GM19099 (cell line): ENCODE data around the gene RPRD2.

Experiments
- POLR2A ChIP-seq: IDR thresholded peaks from 3 replicates; pipeline ENCODE4 v1.6.1; 2011; ENCODE audit warnings: low read depth; ENCODE audit not compliant: insufficient read length; ENCODE audit errors: extremely low read depth

Gene RPRD2

DNA sequence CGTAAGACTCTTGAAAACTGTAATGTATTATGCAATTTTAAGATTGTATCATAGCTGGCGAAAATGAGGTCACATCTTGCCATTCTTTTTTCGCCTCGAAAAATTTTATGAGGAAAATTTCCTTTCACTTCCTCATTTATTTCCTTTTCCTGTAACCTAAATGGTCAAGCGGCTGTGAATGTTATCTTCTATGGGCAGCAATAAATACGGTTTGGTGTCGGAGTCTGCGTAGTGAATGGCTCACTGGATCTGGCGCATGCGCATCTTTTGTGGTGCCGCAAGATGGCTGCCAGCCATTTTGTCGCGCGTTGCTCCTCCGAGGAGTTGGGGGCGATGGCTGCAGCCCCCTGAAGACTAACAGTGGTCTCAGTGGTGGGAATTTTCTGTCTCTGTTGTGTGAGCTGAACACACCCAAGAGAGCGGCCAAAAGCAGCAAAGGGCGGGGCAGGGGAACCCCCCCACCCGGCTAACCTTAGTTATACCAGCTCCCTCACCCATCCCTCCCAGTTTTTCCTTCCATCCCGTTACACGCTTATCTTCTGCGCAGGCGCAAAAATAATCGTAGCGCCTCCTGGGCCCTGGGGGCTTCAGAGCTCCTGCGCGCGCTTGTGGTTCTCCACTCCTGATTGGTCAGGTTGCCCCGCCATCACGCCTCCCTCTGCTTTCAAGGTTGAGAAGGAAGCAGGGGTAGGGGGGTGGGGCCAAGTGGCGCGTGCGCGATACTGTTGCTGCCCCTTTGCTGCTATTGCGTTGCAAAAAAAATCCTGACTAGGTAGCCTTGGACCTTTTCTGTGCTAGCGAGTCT lies at the start of gene RPRD2:
Gene RPRD2 (plus strand): TSS at position 722 of the 805 bp plus-strand sequence. CDS start 568 bp downstream, outside the sequence.
- TF ChIP-seq POLR2A = peak; percentile 89

DNA sequence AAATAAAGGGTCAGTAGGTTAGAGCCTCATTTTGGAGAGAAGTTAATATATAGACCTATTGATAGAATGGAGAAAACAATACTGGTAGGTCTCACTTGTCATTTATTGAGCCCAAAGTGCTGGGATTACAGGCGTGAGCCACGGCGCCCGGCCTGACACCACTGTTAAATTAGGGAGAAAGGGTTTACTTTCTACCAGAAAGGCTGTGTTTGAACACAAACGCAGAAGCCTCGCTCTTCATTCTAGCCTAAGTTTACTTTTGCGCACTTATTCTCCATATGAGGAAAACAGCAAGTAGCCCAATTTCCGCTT lies 43.3 kb upstream of the RPRD2 start:
- TF ChIP-seq POLR2A = no peak

DNA sequence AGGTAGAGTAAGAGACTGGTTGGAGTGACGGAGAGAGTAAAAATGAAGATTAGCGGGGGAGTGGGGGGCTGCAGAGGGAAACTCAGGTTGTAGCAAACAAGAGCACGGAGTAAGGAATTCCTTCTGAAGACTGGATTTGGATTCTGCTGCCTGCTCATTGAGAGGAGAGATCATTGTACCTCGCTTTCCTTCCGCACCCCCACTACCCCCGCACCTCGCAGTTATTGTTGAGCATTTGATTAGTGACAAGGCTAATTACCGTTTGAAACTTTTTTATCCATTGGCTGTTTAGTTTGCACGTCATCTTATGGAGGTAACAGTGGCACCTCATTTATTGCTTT lies 42.2 kb upstream of the RPRD2 start:
- TF ChIP-seq POLR2A = no peak

- no peak for TF ChIP-seq POLR2A
Measured at GRCh38 chr1:150322310-150322709, 41.6 kb upstream of the RPRD2 start.

GRCh38 chr1:150332651-150333290 lies 31.2 kb upstream of the RPRD2 start:
- no peak for TF ChIP-seq POLR2A

- no peak for TF ChIP-seq POLR2A
Measured at GRCh38 chr1:150346316-150346715, 17.6 kb upstream of the RPRD2 start.

GRCh38 chr1:150352866-150353265 lies 11.1 kb upstream of the RPRD2 start:
- no peak for TF ChIP-seq POLR2A

DNA sequence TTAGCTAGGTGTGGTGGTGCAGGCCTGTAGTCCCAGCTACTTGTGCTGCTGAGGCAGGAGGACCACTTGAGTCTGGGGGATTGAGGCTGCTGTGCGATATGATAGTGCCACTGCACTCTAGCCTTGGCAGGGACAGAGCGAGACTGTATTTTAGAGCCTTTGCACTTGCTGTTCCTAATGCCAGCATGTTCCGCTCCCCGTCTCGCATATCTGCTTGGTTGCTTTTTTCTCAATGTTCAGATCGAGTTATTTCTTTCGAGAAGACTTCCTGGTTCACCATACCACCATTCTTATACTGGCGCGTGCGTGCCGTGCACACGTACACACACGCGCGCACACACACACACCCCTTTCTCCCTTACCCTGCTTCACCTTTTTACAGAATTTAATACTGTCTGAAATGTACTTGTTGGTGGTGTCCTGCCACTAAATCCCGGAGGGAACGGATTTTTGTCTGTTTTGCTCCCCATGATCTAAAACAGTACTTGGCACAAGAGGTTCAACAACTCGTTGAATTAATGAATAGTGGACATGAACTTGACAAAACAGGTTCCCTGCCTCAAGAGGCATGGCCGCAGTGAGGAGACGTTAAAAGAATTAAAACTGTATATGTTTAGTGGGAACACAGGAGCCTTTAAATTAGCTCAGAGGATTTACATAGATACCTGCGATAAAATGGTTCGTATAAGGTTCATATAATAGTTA lies 1.1 kb upstream of the RPRD2 start:
- TF ChIP-seq POLR2A = no peak

- TF ChIP-seq POLR2A = peak; percentile 70
Measured at GRCh38 chr1:150364231-150365003, 470 bp downstream of the RPRD2 start.

GRCh38 chr1:150365941-150366340 lies 2.0 kb downstream of the RPRD2 start:
- TF ChIP-seq POLR2A = no peak

DNA sequence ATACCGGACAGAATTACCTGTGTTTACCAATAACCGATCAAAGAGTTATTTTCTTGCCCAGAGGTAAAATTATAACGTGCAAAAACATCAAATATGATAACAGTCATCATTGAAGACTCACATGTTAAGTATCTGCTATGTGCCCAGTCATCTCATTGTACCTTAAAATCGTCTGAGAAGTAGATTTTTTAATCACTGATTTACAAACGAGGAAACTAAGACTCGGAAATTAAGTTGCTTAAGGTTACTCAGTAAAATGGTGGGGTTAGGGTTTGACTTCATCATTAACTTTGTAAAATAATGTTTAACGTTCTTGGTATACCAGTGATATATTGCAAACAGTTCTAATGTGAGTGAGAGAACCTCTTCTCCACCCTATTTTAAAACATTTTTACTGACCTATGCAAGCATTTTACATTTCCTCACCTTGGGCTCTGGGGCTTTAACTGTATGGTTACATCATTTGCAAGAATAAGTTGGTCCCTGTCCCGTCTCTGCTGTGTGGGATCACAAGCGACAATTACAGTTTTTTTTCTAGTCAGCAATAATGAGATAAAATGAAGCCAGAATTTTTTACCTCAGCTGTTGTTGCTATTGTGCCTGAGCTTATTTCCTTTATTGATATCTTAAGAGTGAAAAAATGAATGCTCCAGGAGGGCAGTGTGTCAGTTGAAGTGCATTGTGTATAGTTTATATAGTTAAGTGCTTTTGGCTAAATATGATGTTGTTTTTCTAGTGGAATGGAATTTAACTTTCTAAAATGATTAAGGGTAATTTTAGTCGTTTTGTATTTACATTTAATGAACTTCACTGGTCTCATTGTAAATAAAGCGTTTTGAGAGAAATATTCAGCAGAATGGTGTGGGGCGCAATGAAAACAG lies 2.7 kb downstream of the RPRD2 start:
- peak; percentile 24 for TF ChIP-seq POLR2A

GRCh38 chr1:150371110-150371509 lies 7.2 kb downstream of the RPRD2 start:
- no peak for TF ChIP-seq POLR2A

DNA sequence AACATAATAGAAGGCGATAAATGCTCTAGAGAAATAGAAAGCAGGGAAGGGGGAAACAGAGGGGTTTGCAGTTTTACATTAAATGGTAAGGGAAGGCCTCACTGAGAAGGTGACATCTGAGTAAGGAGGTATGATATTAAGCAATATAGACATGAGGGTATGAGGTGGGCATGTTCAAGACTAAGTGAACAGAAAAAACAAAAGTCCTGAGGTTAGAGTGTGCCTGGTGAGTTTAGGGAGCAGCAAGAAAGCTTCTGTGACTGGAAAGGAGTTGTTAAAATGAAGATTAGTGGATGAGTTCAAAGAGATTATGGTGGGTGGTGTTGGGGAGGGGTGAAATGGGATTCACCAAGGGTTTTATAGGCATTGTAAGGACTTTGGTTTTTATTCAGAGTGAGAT lies 8.6 kb downstream of the RPRD2 start:
- TF ChIP-seq POLR2A = no peak

DNA sequence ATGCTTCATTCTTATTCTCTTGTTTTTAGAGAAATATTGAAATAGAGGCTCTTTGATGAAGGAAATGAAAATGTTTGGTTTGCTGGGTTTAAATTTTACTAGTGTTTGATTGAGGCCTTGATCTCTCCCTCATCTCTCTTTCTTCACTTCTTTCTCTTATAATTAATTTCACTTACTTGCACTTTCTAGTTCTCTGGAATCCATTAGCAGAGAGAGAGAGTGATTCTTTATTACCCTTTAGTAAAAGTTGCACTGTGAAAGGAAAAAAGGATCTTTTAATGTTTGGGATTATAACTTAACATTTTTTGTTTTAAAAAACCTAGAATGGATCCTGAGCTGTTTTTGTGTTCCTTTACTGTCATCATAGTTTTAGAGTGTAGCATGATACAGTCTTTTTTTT lies 12.2 kb downstream of the RPRD2 start:
- TF ChIP-seq POLR2A = no peak
